Endometrial microvascular endothelial cells (primary cell): ENCODE measurements around the gene RRP12. TPM values are rescaled to one million over a fixed set of nuclear protein-coding genes. Genes with fewer than 3 reads are reported as not detected.

Source experiments
- in situ Hi-C: cut with HindIII; loops from 2 replicates; pipeline ENCODE4 v1.10.0; 2017; ENCODE audit warnings: low sequenced_read_pairs, low pct_unique_long_range_greater_than_20kb; ENCODE audit errors: inconsistent ontology term
- total RNA-seq: library from RNA; depleted of rRNA; stranded (reverse); fragments of >200 nt; gene quantifications from one replicate; pipeline ENCODE4 v1.2.3, GENCODE V29; 2015; ENCODE audit errors: inconsistent ontology term

RRP12 gene
- total RNA-seq, 1 donor from 2014 or later, result 27.9 TPM

DNA sequence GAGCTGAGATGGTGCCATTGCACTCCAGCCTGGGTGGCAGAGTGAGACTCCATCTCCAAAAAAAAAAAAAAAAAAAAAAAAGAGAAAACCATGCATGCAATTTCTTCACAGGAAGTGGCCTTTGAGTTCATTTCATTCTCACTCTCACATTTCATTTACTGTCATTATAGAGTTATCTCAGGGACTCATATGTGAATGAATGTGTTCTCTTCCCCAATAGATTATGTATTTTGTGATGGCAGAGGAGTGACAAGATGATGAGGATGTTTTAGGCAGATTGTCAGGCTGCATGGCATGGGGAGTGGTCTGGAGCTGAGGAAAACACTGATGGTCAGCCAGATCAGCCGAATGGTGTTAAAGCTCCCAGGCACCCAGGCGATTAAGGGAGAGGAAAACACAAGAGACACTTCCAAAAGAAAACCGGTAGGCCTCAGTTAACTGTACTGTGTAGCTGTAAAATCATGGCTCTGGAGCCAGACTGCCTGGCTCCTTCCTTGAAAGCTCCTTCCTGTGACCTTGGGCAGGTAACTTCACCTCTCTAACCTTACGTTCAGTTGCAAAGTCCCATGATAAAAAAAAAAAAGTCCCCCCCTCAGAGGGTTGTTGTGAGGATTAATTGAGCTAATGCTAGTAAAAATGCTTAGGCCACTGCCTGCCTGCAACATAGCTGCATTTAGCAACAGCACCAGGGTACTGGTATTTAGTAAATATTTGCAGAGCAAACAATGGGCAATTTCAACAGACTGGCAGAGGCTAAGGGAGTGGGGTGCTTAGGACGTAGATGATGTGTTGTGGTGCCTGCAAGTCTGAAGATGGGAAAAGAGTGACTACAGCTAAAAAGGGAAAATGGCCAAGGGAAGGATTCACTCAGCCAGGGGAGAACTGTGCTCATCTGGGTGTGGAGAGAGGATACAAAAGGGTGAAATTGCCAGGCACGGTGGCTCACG lies 73.5 kb downstream of the RRP12 start:
- in situ Hi-C loops, result no loop called here

DNA sequence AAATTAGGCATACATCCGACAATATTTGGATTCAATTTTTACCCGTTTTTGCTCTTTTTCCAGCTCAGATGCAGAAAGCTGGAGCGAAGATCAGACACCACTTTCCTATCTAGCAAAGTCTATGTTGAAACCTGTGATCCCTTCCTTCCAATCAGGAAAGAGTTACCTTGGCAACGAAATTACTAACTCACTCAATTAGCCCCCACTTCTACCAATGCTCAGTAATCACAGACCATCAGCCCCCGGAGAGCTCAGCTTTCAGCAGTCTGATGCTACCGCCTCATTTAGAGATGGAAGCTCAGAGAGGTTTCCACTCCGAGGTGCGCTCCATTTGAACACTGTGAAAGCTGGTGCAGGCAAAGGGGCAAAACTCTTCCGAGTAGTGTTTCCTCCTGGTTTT lies 75.4 kb downstream of the RRP12 start:
- in situ Hi-C loops, result no loop called here

DNA sequence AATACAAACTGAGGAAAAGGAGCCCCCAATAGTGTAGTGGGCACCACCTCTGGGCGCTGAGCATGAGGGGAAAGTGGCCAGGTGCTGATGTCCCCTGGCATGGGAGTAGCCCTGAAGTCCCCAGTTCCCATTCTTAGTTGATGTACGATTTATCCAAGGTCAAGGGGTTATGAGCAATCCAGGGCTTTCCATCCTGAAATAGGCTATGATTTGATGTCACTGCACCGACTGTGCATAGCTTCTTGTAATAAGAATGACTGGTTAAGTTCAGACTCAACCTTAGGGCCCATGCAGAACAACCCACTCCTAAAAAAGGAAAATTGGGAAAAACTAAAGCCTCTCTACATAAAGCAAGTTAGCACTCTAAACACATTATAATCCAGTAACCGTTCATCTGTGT lies 77.6 kb downstream of the RRP12 start:
- in situ Hi-C loops, result no loop called here

DNA sequence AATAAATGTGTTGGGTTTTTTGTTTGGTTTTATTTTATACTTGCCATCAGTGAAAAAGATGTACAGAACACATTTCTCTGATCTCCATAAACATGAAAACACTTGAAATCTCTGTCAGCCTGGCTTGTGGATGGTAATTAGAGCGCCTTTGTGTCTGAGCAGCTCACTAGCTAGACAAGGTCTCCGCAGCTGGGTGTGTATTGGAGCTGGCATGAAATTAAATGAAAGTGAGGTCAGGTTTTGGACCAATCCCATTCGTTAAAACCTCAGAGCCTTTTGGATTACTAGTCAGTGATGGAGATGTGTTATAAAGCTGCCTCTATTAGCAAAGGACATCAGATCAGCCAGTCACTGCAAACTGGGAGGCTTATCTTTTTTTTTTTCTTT lies 79.3 kb downstream of the RRP12 start:
- in situ Hi-C loops, result no loop called here

GRCh38 chr10:97321032-97321803 lies 79.9 kb downstream of the RRP12 start:
- in situ Hi-C loops, result no loop called here

DNA sequence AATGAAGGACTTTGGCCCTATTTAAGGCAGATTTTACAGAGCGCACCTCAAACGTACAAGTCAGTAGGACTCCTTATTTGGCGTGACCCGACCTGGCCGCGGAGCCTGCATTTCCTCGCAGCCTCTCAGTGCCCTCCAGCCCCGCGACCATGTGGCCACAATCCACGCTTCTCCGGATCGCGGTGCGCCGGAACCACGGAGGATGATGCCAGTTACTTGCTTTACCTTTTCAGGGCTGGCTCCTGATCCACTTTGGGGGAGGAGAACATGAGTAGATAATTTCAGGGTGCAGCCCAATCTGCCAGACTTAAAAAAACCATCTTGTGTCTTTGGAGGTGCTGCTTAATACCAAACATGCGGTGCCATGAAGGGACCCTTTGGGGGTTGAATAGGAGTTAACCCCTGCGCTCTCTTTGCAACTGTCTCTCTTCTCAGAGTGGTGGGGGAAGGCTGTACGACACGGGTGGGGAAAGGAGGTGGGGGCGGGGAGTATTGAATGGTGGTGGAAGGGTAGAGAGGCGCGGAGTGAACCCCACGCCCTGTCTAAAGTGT lies 80.6 kb downstream of the RRP12 start:
- in situ Hi-C loops, result no loop called here

DNA sequence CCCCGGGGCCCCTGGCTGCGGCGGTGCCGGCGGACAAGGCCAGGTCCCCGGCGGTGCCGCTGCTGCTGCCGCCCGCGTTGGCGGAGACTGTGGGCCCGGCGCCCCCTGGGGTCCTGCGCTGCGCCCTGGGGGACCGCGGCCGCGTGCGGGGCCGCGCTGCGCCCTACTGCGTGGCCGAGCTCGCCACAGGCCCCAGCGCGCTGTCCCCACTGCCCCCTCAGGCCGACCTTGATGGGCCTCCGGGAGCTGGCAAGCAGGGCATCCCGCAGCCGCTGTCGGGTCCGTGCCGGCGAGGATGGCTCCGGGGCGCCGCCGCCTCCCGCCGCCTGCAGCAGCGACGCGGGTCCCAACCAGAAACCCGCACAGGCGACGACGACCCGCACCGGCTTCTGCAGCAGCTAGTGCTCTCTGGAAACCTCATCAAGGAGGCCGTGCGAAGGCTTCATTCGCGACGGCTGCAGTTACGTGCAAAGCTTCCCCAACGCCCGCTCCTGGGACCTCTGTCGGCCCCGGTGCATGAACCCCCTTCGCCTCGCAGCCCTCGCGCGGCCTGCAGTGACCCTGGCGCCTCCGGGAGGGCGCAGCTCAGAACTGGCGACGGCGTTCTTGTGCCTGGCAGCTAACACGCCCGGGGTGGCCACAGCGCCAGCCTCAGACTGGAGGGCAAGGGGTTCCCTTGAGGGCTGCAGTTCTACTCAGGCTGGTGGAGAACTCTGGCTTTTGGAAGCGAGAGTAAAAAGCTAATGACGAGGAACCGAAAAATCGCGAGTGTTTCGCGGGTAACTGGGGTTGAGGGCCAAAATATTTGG lies 81.3 kb downstream of the RRP12 start:
- in situ Hi-C loops, result no loop called here

GRCh38 chr10:97318772-97319651 lies 82.1 kb downstream of the RRP12 start, which contains the start of gene FRAT1:
Gene FRAT1 (plus strand): TSS chr10:97319271. CDS start chr10:97319454, 183 bp downstream.
- in situ Hi-C loops, result no loop called here

DNA sequence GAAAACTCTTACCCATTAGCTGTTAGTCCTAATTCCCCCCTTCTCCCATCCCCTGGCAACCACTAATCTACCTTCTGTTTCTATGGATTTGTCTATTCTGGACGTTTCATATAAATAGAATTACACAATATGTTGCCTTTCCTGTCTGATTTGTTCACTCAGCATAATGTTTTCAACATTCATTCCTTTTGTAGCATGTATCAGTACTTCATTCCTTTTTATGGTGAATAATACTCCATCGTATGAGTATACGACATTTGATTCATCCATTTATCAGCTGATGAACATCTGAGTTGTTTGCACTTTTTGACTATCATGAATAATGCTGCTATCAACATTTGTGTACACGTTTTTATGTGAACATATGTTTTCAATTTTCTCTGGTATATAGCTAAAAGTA lies 86.5 kb downstream of the RRP12 start:
- in situ Hi-C loops, result no loop called here

- in situ Hi-C loops, result no loop called here
These were observed 88.2 kb downstream of the RRP12 start for GRCh38 chr10:97312897-97313296.

DNA sequence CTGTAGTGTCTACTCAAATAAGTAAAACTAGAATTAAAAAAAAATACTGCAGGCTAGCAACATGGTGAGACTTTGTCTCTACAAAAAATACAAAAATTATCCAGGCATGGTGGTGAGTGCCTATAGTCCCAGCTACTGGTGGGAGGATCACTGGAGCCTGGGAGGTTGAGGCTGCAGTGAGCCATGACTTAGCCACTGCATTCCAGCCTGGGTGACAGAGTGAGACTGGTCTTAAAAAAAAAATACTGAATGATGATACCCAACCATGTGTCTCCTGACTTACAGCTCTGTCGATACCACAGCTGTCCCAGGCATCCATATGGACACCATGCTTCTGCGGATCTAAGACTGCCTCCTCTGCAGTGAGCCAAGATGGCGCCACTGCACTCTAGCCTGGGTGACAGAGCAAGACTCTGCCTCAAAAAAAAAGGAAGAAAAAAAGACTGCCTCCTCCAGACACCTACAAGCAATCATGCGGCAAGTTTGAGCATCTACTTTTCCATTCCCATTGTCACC lies 90.0 kb downstream of the RRP12 start:
- in situ Hi-C loops, result no loop called here

- in situ Hi-C loops, result no loop called here
These were observed 93.0 kb downstream of the RRP12 start for GRCh38 chr10:97307866-97308780.

DNA sequence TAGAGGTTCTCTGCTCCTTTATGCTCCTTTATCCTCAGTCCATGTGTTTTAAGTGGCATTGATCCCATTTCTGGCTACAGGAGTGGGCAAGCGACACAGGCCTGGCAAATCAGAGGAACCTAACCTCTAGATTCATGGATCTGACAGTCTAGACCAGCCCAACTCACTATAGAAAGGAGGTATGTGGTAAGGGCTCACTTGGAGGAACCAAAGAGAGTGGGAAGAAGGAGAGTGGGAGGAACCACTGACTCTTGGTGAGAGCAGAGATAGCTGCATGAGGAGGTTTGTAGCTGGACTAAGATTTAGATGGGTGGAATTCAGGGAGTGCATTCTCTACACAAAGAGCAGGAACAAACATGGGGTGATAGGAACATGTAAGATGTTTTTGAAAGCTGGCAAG lies 93.7 kb downstream of the RRP12 start:
- in situ Hi-C loops, result no loop called here
